C4-2B (cell line): ENCODE measurements around the gene CAPN9.

ENCODE experiments used
- ZFX ChIP-seq: fragments of 450-650 bp; IDR thresholded peaks from 2 replicates; pipeline ENCODE4 v1.6.1; 2017
- TF ChIP-seq, protein P1 (sequence below): fragments of 450-650 bp; conservative IDR thresholded peaks from 2 replicates; pipeline ENCODE4 v1.5.1; 2017; ENCODE audit warnings: mild to moderate bottlenecking

DNA sequence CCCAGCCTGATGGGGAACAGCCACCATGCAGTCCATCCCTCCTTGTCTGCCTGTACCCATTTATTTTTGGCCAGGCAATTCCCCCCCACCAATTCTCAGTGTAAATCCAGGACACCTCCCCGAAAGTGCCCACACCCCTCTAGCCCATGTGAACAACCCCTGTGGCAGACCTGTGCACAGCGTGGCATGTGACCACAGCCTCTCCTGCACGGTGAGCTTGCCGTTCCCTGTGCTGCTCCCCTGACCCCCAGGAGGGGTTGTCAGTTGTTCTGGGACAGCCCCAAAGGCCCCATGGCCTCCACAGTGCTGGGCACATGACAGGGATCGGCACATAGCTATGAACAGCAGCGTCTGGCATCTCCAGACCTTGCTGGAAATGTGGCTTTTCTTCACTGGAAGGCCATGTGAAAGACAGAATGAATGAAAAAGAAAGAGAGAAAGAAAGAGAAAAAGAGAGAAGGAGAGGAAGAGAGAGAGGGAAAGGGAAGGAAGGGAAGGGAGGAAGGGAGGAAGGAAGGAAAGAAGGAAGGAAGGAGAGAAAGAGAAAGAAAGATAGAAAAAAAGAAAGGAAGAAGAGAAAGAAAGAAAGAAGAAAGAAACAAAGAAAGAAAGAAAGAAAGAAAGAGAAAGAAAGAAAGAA, 3.9 kb downstream of the CAPN9 start:
- TF ChIP-seq ZFX: no peak
- TF ChIP-seq, protein P1, sequence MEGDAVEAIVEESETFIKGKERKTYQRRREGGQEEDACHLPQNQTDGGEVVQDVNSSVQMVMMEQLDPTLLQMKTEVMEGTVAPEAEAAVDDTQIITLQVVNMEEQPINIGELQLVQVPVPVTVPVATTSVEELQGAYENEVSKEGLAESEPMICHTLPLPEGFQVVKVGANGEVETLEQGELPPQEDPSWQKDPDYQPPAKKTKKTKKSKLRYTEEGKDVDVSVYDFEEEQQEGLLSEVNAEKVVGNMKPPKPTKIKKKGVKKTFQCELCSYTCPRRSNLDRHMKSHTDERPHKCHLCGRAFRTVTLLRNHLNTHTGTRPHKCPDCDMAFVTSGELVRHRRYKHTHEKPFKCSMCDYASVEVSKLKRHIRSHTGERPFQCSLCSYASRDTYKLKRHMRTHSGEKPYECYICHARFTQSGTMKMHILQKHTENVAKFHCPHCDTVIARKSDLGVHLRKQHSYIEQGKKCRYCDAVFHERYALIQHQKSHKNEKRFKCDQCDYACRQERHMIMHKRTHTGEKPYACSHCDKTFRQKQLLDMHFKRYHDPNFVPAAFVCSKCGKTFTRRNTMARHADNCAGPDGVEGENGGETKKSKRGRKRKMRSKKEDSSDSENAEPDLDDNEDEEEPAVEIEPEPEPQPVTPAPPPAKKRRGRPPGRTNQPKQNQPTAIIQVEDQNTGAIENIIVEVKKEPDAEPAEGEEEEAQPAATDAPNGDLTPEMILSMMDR: no peak
